Lower leg skin (tissue), 4 donors: Measurements from ENCODE around the gene TRIM6. TPM values are rescaled to one million over a fixed set of nuclear protein-coding genes. Genes with fewer than 3 reads are reported as not detected.

Experiments
- DNase-seq, 2 donors: peaks; one replicate each; pipeline ENCODE4 v3.0.0-alpha.2; 2019; ENCODE audit warnings: low spot score in 2 of 2
- H3K4me3 ChIP-seq: fragments of 200-600 bp; sonication (generic); 2 replicates; pipeline ENCODE4 v1.5.1; 2017; ENCODE audit warnings: mild to moderate bottlenecking, low read depth; ENCODE audit not compliant: poor library complexity, severe bottlenecking
- CTCF ChIP-seq, 3 donors: fragments of 450-650 bp; IDR thresholded peaks; one replicate each; pipeline ENCODE4 v1.5.1; 2016; ENCODE audit warnings: antibody characterized with exemption in 3 of 3, mild to moderate bottlenecking in 3 of 3, moderate library complexity in 2 of 3
- POLR2A ChIP-seq, 2 donors: fragments of 450-650 bp; IDR thresholded peaks; one replicate each; pipeline ENCODE4 v1.6.1; 2016 to 2017; ENCODE audit warnings: antibody characterized with exemption in 2 of 2, mild to moderate bottlenecking in 1 of 2, moderate library complexity in 1 of 2
- WGBS, 2 donors: methylation state at CpG; one replicate each; pipeline ENCODE4 v1.1.5; 2018; 5-methylcytosine and 5-hydroxymethylcytosine counted together
- intact Hi-C: fragments of 100-400 bp; cut with DNase I; formaldehyde crosslinking; loops from one replicate; pipeline ENCODE4 v1.15.0; 2023; ENCODE audit warnings: low total_unique reads
- total RNA-seq, 4 donors: library from RNA; depleted of rRNA; stranded (reverse); fragments of >200 nt; gene quantifications; one replicate each; pipeline ENCODE4 v1.1.0, GENCODE V29; 2016

Gene TRIM6
- total RNA-seq, 4 donors from 2014 or later: 1.0 to 2.7 (median 2.0) TPM

GRCh38 chr11:5626196-5626595, 29.8 kb downstream of the TRIM6 start:
- H3K4me3 ChIP-seq: no peak overlapping the region
- no peak for DNase-seq
- no peak for TF ChIP-seq CTCF (IDR thresholded peaks at IDR 0.05)
- TF ChIP-seq POLR2A (IDR thresholded peaks at IDR 0.05): no peak
- intact Hi-C loops: no loop called here
- WGBS, 2 donors: 75 to 85% methylated on average over 5 of the region's 5 CpGs

GRCh38 chr11:5631417-5631816, 35.0 kb downstream of the TRIM6 start:
- H3K4me3 ChIP-seq: no peak overlapping the region
- TF ChIP-seq POLR2A (IDR thresholded peaks at IDR 0.05) (no peak), CTCF (IDR thresholded peaks at IDR 0.05) (no peak)
- no peak for DNase-seq
- WGBS, 2 donors: 83 to 91% methylated on average over 2 of the region's 2 CpGs
- intact Hi-C loops: no loop called here

- no peak overlapping the region for H3K4me3 ChIP-seq
- intact Hi-C loops: no loop called here
- DNase-seq: no peak
- TF ChIP-seq CTCF (IDR thresholded peaks at IDR 0.05): no peak
- no peak for TF ChIP-seq POLR2A (IDR thresholded peaks at IDR 0.05)
- 82 to 84% methylated on average over 5 of the region's 5 CpGs for WGBS, 2 donors
These were observed 35.7 kb downstream of the TRIM6 start for GRCh38 chr11:5631969-5632635.

GRCh38 chr11:5639953-5640352, 43.5 kb downstream of the TRIM6 start:
- TF ChIP-seq CTCF (IDR thresholded peaks at IDR 0.05) (no peak), POLR2A (IDR thresholded peaks at IDR 0.05) (no peak)
- WGBS, 2 donors: 84% methylated on average over 1 of the region's 1 CpG
- intact Hi-C loops: no loop called here

GRCh38 chr11:5643585-5643984, 47.1 kb downstream of the TRIM6 start:
- intact Hi-C loops: no loop called here
- no peak for DNase-seq
- H3K4me3 ChIP-seq: no peak overlapping the region
- no peak for TF ChIP-seq CTCF (IDR thresholded peaks at IDR 0.05)
- TF ChIP-seq POLR2A (IDR thresholded peaks at IDR 0.05): no peak

More at GRCh38 chr11:5639953-5640352, 43.5 kb downstream of the TRIM6 start:
- no peak overlapping the region for H3K4me3 ChIP-seq
- DNase-seq: no peak

- 90 to 93% methylated on average over 3 of the region's 3 CpGs for WGBS, 2 donors
- no peak overlapping the region for H3K4me3 ChIP-seq
- no peak for DNase-seq
- no peak for TF ChIP-seq CTCF (IDR thresholded peaks at IDR 0.05)
- TF ChIP-seq POLR2A (IDR thresholded peaks at IDR 0.05): no peak
- intact Hi-C loops: no loop called here
These were observed 49.7 kb downstream of the TRIM6 start for GRCh38 chr11:5646139-5646538.
